Small intestine (tissue), 7 donors: ENCODE measurements around the gene INPP4B. TPM values are rescaled to one million over a fixed set of nuclear protein-coding genes. Genes with fewer than 3 reads are reported as not detected.
A peak's percentile ranks its signal among the peaks of the same experiment; 100 is the strongest.

Source experiments
- DNase-seq, 2 donors: peaks; one replicate each; pipeline versions ENCODE4 v3.0.0 to v3.0.0-alpha.2; 2013
- FAIRE-seq: peaks from 2 replicates; lab custom pipeline; 2012; peaks lifted over from hg19 to GRCh38; lab: Jason Lieb, UNC
- H3K27ac ChIP-seq, 3 donors: one replicate each; pipeline ENCODE4 v1.5.1; 2013; ENCODE audit warnings: low read length in 2 of 3, mild to moderate bottlenecking in 2 of 3, control low read depth in 1 of 3, inconsistent platforms in 1 of 3, low read depth in 1 of 3, moderate library complexity in 1 of 3
- H3K27me3 ChIP-seq, 3 donors: one replicate each; pipeline ENCODE4 v1.6.1; 2013; ENCODE audit warnings: low read length in 3 of 3, inconsistent platforms in 1 of 3; ENCODE audit not compliant: control insufficient read depth in 3 of 3, insufficient read depth in 3 of 3
- H3K36me3 ChIP-seq, 3 donors: one replicate each; pipeline ENCODE4 v1.6.1; 2013; ENCODE audit warnings: low read length in 3 of 3, inconsistent platforms in 1 of 3, low read depth in 1 of 3, mild to moderate bottlenecking in 1 of 3, moderate library complexity in 1 of 3; ENCODE audit not compliant: control insufficient read depth in 3 of 3, insufficient read depth in 2 of 3
- H3K4me1 ChIP-seq, 3 donors: one replicate each; pipeline ENCODE4 v1.6.1; 2013; ENCODE audit warnings: low read length in 2 of 3, inconsistent platforms in 1 of 3, low read depth in 1 of 3, mild to moderate bottlenecking in 1 of 3, moderate library complexity in 1 of 3; ENCODE audit not compliant: control insufficient read depth in 3 of 3, insufficient read depth in 2 of 3
- H3K4me3 ChIP-seq, 3 donors: one replicate each; pipeline ENCODE4 v1.5.1; 2013; ENCODE audit warnings: low read length in 3 of 3, control low read depth in 1 of 3, inconsistent platforms in 1 of 3, low read depth in 1 of 3, mild to moderate bottlenecking in 1 of 3, moderate library complexity in 1 of 3
- H3K9me3 ChIP-seq, 2 donors: one replicate each; pipeline ENCODE4 v1.6.1; 2013; ENCODE audit warnings: low read depth in 1 of 2, low read length in 1 of 2; ENCODE audit not compliant: control insufficient read depth in 2 of 2, insufficient read depth in 1 of 2
- WGBS, 3 donors: extraction: QIAGEN DNeasy Blood & Tissue Kit; methylation state at CpG; one replicate each; pipeline ENCODE4 v1.1.7; 2013; 5-methylcytosine and 5-hydroxymethylcytosine counted together
- polyA plus RNA-seq, 4 donors: library from polyadenylated mRNA; stranded (reverse) in 3 of 4; unstranded in 1 of 4; fragments of 200-250 nt in 3 of 4; fragments of 120-200 nt in 1 of 4; gene quantifications; one replicate each; pipeline versions ENCODE4 v1.2.1 to v1.2.3, GENCODE V29; 2013
- donor health status: healthy with polysubstance abuse.
- donor health status: control.
- donor health status: control.
- donor health status: Bipolar disorder and iron deficiency.
- donor health status: healthy.

The INPP4B gene
- polyA plus RNA-seq, 4 donors: 2.7 to 6.6 (median 4.2) TPM

DNA sequence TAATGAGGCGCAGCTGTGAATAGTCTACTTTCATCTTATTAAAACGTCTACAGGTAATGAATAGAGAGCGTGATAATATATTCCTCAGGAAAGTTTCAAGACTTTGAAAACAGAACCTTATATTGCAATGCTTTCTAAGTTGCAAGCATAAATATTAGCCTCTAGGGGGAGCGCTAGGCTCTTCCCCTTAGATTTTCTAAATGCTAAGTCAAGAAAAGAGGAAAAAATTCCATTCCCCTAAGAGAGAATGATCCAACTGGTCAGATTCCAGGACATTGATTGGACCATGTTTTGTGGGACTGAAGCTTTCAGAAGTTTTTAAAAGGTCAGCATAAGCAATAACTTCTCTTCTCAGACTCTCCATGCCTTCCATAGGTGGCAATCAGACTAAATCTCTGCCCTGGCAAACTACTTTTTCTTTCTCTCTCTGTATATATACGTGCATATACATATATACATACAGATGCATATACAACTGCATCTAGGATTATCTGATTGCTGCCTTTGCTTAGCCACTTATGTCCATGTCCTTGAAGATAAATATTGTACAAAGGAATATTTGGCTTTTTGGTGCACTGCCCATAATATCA, 492.9 kb downstream of the INPP4B start:
- Histone ChIP-seq H3K4me1 (peaks cover 3 to 12% (median 6%) of the 10 kb centered on the region in 3 donors), H3K4me3 (no peak overlapping the region), H3K9me3 (no peaks in the 10 kb centered on the region), H3K27me3 (no peaks in the 10 kb centered on the region), H3K27ac (no peak overlapping the region), H3K36me3 (no peaks in the 10 kb centered on the region)
- DNase-seq (peak; percentile 54 to 73), FAIRE-seq (no peak)
- 16 to 23% (median 19%) methylated on average over 5 of the region's 5 CpGs for WGBS, 3 donors

GRCh38 chr4:142352712-142353111, 493.4 kb downstream of the INPP4B start:
- Histone ChIP-seq H3K4me3 (no peak overlapping the region), H3K4me1 (peaks cover 3 to 18% (median 6%) of the 10 kb centered on the region in 3 donors), H3K36me3 (no peaks in the 10 kb centered on the region), H3K9me3 (no peaks in the 10 kb centered on the region), H3K27me3 (no peaks in the 10 kb centered on the region), H3K27ac (no peak overlapping the region)
- DNase-seq (peak in 1 of 2 donors; percentile 53), FAIRE-seq (no peak)
- WGBS, 3 donors: 71 to 73% (median 72%) methylated on average over 4 of the region's 4 CpGs

GRCh38 chr4:142351958-142352357, 494.1 kb downstream of the INPP4B start:
- Histone ChIP-seq H3K27me3 (no peaks in the 10 kb centered on the region), H3K4me3 (no peak overlapping the region), H3K27ac (peak overlapping the region in 1 of 3 donors; percentile 44), H3K9me3 (no peaks in the 10 kb centered on the region), H3K4me1 (peaks cover 3 to 20% (median 6%) of the 10 kb centered on the region in 3 donors), H3K36me3 (no peaks in the 10 kb centered on the region)
- 64 to 92% (median 81%) methylated on average over 4 of the region's 4 CpGs for WGBS, 3 donors
- no peak for FAIRE-seq
- DNase-seq: no peak

DNA sequence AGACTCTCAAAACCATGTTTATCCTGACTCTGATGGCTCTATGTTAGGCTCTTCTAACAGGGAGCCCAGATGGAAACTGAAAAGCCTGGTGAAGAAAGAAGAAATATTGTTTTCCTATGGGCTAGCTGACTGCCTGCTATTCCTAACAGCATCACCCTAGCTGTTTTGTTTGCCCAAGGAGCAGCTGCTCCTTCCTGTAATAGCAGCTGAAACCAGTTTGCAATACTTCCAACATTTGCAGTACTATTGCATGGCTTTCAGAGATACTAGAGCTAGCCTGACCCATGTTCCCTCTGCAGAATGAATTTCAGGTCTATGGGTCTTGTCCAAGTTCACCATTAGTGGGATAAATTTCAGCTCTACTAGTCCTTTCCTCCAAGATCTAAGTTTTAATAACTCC, 495.2 kb downstream of the INPP4B start:
- no peaks in the 10 kb centered on the region for H3K9me3 ChIP-seq

GRCh38 chr4:142348613-142349021, 497.5 kb downstream of the INPP4B start:
- FAIRE-seq (no peak), DNase-seq (peak; percentile 24 to 56)
- H3K9me3 ChIP-seq: no peaks in the 10 kb centered on the region
- WGBS, 3 donors: 25 to 52% (median 38%) methylated on average over 1 of the region's 1 CpG
- no peaks in the 10 kb centered on the region for H3K27me3 ChIP-seq
- no peaks in the 10 kb centered on the region for H3K36me3 ChIP-seq
- H3K27ac ChIP-seq: peak overlapping the region in 1 of 3 donors; percentile 6
- H3K4me3 ChIP-seq: no peak overlapping the region
- peaks cover 0 to 15% (median 3%) of the 10 kb centered on the region in 3 donors for H3K4me1 ChIP-seq

More for the DNA sequence above, 495.2 kb downstream of the INPP4B start:
- no peak overlapping the region for H3K4me3 ChIP-seq
- H3K27ac ChIP-seq: peak overlapping the region in 1 of 3 donors; percentile 0
- FAIRE-seq (no peak), DNase-seq (peak; percentile 39 to 61)
- H3K27me3 ChIP-seq: no peaks in the 10 kb centered on the region
- peaks cover 3 to 20% (median 6%) of the 10 kb centered on the region in 3 donors for H3K4me1 ChIP-seq
- H3K36me3 ChIP-seq: no peaks in the 10 kb centered on the region

- DNase-seq: peak; percentile 83 to 87
- peaks cover 0 to 15% (median 3%) of the 10 kb centered on the region in 3 donors for H3K4me1 ChIP-seq
- no peaks in the 10 kb centered on the region for H3K9me3 ChIP-seq
- H3K4me3 ChIP-seq: no peak overlapping the region
- FAIRE-seq: no peak
- no peaks in the 10 kb centered on the region for H3K27me3 ChIP-seq
- no peaks in the 10 kb centered on the region for H3K36me3 ChIP-seq
- H3K27ac ChIP-seq: peak overlapping the region in 1 of 3 donors; percentile 36
Measured at GRCh38 chr4:142347241-142347640, 498.9 kb downstream of the INPP4B start.

- H3K36me3 ChIP-seq: no peaks in the 10 kb centered on the region
- FAIRE-seq (no peak), DNase-seq (no peak)
- H3K4me3 ChIP-seq: no peak overlapping the region
- no peak overlapping the region for H3K27ac ChIP-seq
- no peaks in the 10 kb centered on the region for H3K27me3 ChIP-seq
- H3K9me3 ChIP-seq: peaks cover 0 to 6% of the 10 kb centered on the region in 2 donors
- H3K4me1 ChIP-seq: peaks cover 0 to 15% (median 3%) of the 10 kb centered on the region in 3 donors
- WGBS, 3 donors: 58 to 66% (median 61%) methylated on average over 2 of the region's 2 CpGs
Measured at GRCh38 chr4:142345924-142346323, 500.2 kb downstream of the INPP4B start.

- 90 to 98% (median 93%) methylated on average over 4 of the region's 4 CpGs for WGBS, 3 donors
- Histone ChIP-seq H3K27me3 (no peaks in the 10 kb centered on the region), H3K4me1 (no peaks in the 10 kb centered on the region), H3K4me3 (no peak overlapping the region), H3K27ac (no peak overlapping the region), H3K36me3 (peaks cover 0 to 4% (median 0%) of the 10 kb centered on the region in 3 donors), H3K9me3 (peaks cover 1 to 10% of the 10 kb centered on the region in 2 donors)
- FAIRE-seq (no peak), DNase-seq (no peak)
Measured at GRCh38 chr4:142341268-142341667, 504.8 kb downstream of the INPP4B start.
